Stimulated activated CD4-positive, alpha-beta T cell treated with anti-CD3 and anti-CD28 coated beads, TNF-alpha, amount 100 ng/mL, for 4 hours (primary cell): Measurements from ENCODE around the gene COL18A1.
A peak's percentile ranks its signal among the peaks of the same experiment; 100 is the strongest.

Experiments
- DNase-seq, 3 experiments: peaks; one replicate each; pipeline ENCODE4 v3.0.0-alpha.2; 2020; ENCODE audit warnings: low read depth in 3 of 3

Gene COL18A1

DNA sequence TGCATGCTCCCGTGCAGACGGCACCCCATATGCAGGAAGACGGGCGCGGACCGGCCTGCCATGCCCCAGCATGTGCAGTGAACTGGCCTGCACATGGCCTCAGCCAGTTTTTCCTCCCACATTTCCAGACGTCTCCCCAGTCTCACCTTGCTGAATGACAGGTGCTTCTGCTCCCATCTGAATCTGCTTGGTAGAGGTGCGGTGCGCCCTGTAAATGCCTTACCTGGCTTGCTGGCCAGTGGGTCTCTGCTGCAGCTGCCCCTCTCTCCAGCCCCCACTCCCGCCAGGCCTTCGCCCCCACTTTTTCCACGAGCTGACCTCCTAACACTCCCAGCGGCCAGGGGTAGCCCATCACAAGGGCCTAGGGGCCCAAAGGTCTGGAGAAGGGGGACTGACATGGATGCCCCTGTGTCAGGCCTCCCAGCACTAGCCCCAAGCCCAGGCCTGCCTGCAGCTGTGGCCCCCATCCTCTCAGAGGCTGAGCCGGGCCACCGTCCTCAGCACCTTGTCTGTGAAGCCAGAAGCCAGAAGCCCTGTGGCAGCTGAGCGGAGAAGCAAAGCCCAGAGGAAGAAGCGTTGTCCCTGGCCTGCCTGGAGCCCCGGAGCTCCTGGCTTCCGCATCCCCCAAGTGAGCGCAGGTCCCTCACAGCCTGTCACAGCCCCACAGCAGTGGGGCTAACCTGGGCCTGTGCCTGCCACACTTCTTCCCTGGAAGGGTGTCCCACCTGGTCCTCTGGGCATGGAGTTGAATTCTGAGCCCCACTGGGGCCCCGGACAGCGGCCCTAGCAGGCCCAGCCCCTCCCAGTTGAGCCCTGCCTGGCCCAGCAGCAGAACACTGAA is 140.9 kb downstream of the COL18A1 start:
- DNase-seq = no peak

- DNase-seq = no peak
Observed at GRCh38 chr21:45546636-45547544, 141.9 kb downstream of the COL18A1 start.

DNA sequence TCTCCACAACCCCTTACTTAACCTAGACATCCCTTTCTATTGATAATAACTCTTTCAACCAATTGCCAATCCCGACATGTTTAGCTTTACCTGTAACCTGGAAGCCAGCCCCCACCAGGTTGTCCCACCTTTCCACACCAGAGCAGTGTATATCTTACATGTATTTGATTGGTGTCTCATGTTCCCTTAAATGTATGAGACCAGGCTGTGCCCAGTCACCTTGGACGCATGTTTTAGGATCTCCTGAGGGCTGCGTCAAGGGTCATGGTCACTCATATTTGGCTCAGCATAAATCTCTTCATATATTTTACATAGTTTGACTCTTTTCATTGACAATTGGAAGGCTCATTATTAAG is 142.6 kb downstream of the COL18A1 start:
- DNase-seq = no peak

GRCh38 chr21:45548711-45549491 is 143.9 kb downstream of the COL18A1 start:
- no peak for DNase-seq

GRCh38 chr21:45549626-45550463 is 144.9 kb downstream of the COL18A1 start:
- no peak for DNase-seq

DNA sequence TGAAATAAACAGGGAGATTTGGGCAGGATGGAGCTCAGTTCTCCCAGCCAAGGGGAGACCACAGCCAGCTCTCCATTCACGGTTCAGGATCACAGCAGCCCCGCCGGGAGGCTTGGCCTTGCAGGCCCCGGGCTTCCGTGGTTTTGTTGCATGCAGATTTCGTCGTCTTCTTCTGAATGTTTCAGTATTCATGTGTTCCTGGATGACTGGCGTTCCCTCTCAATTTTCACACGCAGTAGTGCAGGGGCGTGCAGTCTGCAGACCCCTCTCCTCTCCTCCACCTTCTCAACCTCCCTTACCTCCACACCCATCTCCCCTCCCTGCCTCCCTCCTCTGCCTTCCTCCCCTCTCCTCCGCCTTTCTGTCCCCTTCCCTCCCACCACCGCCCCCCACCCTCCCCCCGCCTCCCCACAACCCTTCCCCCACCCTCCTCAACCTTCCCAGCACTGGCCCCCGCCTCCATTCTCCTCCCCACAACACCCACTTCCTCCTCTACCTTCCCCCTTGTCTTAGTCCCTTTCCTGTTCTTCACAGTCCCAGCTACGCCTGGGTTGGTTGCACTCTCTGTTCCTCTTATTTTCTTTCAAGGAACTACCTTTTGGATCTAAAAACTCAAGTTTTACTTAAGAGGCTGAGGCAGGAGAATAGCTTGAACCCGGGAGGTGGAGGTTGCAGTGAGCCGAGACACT is 145.7 kb downstream of the COL18A1 start:
- DNase-seq = no peak

GRCh38 chr21:45551316-45551715 is 146.4 kb downstream of the COL18A1 start:
- DNase-seq = no peak

- DNase-seq = no peak
Observed at GRCh38 chr21:45551783-45552695, 147.1 kb downstream of the COL18A1 start.

DNA sequence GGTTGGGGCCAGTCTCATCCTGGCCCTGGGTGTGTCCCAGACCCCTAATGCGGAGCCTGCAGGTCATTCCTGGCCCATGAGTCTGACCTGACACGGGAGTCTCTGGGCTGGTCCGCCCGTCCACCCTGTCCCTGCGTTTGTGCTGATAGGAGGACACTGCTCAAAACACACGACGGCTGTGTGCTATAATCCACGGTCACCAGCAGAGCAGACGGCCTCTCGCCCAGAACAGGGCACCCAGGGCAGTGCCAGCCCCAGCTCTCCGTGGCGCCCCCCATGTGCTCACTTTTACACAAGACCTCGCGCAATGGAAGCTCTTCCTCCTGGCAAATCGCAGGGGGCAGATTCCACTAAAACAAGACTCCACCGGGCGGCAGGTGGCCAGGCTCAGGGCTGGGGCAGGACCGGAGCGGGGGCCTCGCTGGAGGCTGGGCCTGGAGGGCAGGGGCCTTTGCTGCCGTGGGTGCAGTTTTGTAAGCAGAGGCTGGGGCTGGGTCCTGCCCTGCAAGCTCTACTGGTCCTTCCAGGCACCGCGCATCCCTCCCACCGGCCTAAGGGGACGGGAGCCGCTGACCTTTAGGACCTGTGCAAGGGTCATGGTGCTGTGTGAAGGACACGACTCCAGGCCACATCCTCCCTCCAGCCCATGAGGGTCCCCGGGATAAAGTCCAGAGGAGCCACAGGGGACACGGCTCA is 147.9 kb downstream of the COL18A1 start:
- DNase-seq = no peak

- peak; percentile 80 to 88 (median 81) for DNase-seq
Observed at GRCh38 chr21:45554477-45555175, 149.7 kb downstream of the COL18A1 start.

- no peak for DNase-seq
Observed at GRCh38 chr21:45555251-45555556, 150.2 kb downstream of the COL18A1 start.

DNA sequence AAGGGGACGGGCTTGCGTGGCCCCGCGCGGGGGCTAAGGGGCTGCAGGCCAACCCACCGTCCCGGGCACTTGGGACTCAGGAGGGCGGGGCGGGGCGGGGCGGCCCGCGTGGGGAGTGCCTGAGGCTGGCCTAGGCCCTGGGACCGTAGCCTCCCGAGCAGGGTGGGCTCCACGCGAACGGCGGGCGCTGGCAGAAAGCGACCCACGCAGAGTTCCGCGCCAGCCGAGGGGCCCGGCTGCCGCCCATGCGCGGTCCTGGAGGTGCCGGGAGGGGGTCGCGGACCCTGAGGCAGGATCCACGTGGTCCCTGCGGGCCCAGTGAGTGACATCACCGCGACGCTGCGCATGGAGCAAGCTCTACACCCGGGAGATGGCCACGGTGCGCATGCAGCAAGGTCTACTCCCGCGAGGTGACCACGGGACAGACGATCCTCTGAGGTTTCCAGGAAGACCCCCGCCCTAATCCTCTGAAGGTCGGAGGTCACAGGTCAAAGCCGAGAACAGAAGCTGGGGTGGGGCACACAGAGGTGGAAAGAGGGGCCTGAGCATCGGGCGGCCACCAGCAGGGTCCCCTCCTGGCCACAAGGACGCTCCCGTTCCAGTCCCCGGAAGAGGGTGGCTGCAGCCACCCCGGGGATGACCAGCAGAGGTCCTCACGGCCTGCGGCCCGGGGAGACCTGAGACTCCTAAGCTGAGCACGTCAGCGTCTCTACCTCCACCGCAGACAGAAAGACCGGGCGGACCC is 150.8 kb downstream of the COL18A1 start:
- DNase-seq = peak in 2 of 3 experiments; percentile 37 to 43

DNA sequence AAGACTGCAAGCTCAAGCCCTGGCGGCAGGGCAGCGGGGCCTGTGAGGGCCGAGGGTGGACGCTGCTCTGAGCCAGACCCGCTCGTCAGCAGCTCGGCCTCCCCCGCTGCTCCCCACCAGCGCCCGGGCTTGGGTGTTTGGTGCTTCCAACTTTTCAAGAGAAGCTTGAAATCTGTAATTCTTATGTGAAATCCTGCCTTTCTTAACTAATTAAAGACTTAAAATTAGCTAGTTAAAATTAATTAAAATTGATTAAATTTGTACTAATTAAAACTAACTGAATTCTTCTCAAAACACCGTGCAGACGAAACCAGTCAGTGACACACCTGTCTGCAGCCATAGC is 151.3 kb downstream of the COL18A1 start:
- DNase-seq = no peak

- DNase-seq = no peak
Observed at GRCh38 chr21:45556645-45557615, 152.0 kb downstream of the COL18A1 start.

DNA sequence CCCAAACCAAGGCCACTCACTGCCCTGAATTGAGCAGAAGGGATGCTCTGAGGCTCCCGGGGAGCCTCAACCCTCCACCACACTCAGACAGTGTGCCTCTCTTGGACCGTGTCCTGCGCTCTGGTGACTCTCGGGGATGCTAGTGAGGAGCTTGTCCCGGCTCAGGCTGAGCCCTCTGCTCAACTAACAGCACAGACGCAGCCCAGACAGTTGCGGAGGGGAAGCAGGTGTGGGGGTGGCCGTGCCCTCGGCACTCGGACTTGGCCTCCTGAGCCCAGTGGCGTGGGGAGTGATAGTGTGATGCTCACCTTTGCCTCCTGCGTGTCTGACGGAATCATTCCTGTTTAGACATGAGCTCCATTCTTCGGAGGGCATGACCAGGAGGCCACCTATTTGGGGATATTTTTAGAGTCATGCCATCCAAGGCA is 152.7 kb downstream of the COL18A1 start:
- no peak for DNase-seq

GRCh38 chr21:45558044-45558721 is 153.2 kb downstream of the COL18A1 start:
- no peak for DNase-seq
